Osteoblast (primary cell): Measurements from ENCODE around the gene DMD. TPM values are rescaled to one million over a fixed set of nuclear protein-coding genes. Genes with fewer than 3 reads are reported as not detected.

ENCODE experiments used
- DNase-seq: peaks from one replicate; pipeline ENCODE4 v3.0.0; 2011; ENCODE audit warnings: low spot score, mixed read lengths; ENCODE audit not compliant: insufficient read length; ENCODE audit errors: missing footprints
- H2AFZ ChIP-seq: 2 replicates; pipeline ENCODE4 v1.6.0; 2011; ENCODE audit warnings: mild to moderate bottlenecking, low read length
- H3K27ac ChIP-seq: 2 replicates; pipeline ENCODE4 v1.5.1; 2011; ENCODE audit warnings: mild to moderate bottlenecking, low read depth, low read length, moderate library complexity
- H3K27me3 ChIP-seq: 2 replicates; pipeline ENCODE4 v1.6.0; 2012; ENCODE audit warnings: mild to moderate bottlenecking, control low read depth, inconsistent platforms, low read length, moderate library complexity; ENCODE audit not compliant: insufficient read depth
- H3K36me3 ChIP-seq: 2 replicates; pipeline ENCODE4 v1.5.1; 2011; ENCODE audit warnings: mild to moderate bottlenecking, low read length, control low read depth, moderate library complexity; ENCODE audit not compliant: insufficient read depth
- H3K4me1 ChIP-seq: 2 replicates; pipeline ENCODE4 v1.5.1; 2011; ENCODE audit warnings: mild to moderate bottlenecking, low read length, control low read depth, moderate library complexity; ENCODE audit not compliant: insufficient read depth
- H3K4me2 ChIP-seq: 2 replicates; pipeline ENCODE4 v1.6.0; 2011; ENCODE audit warnings: mild to moderate bottlenecking, low read length; ENCODE audit not compliant: insufficient read depth
- H3K4me3 ChIP-seq: fragments of 200-600 bp; sonication (generic); 3 replicates; pipeline ENCODE4 v1.5.1; 2012; ENCODE audit warnings: mild to moderate bottlenecking, low read length, inconsistent platforms; ENCODE audit not compliant: insufficient read depth
- H3K79me2 ChIP-seq: 2 replicates; pipeline ENCODE4 v1.6.0; 2012; ENCODE audit warnings: mild to moderate bottlenecking, low read length, control low read depth, inconsistent platforms; ENCODE audit not compliant: insufficient read depth
- H3K9me3 ChIP-seq: 2 replicates; pipeline ENCODE4 v1.5.1; 2011; ENCODE audit warnings: low read depth, low read length, control low read depth
- H4K20me1 ChIP-seq: 2 replicates; pipeline ENCODE4 v1.6.0; 2012; ENCODE audit warnings: mild to moderate bottlenecking, low read length, control low read depth; ENCODE audit not compliant: insufficient read depth
- CTCF ChIP-seq: IDR thresholded peaks from 2 replicates; pipeline ENCODE4 v1.5.1; 2011; ENCODE audit warnings: mild to moderate bottlenecking, low read depth, low read length, moderate library complexity; ENCODE audit errors: extremely low read depth
- total RNA-seq: library from RNA; depleted of rRNA; stranded (reverse); fragments of >200 nt; gene quantifications from 2 replicates; pipeline ENCODE4 v1.2.3, GENCODE V29; 2012

The DMD gene
- total RNA-seq, 1 donor: 12.7 TPM

GRCh38 chrX:32480019-32480418 lies 731.3 kb downstream of the DMD start:
- DNase-seq: no peak
- no peaks in the 10 kb centered on the region for H3K79me2 ChIP-seq

GRCh38 chrX:32472364-32472763 lies 739.0 kb downstream of the DMD start:
- Histone ChIP-seq H3K9me3 (no peaks in the 10 kb centered on the region), H4K20me1 (no peaks in the 10 kb centered on the region), H3K4me1 (no peaks in the 10 kb centered on the region), H3K27ac (no peak overlapping the region), H3K4me2 (no peak overlapping the region), H3K36me3 (no peaks in the 10 kb centered on the region), H3K27me3 (no peaks in the 10 kb centered on the region), H3K4me3 (no peak overlapping the region), H3K79me2 (no peaks in the 10 kb centered on the region), H2AFZ (no peak overlapping the region)
- no peak for TF ChIP-seq CTCF
- DNase-seq: no peak

More at GRCh38 chrX:32480019-32480418, 731.3 kb downstream of the DMD start:
- H3K4me2 ChIP-seq: no peak overlapping the region
- no peaks in the 10 kb centered on the region for H3K36me3 ChIP-seq
- H3K27me3 ChIP-seq: no peaks in the 10 kb centered on the region
- no peak for TF ChIP-seq CTCF
- H3K4me3 ChIP-seq: no peak overlapping the region
- H3K9me3 ChIP-seq: peaks cover 3% of the 10 kb centered on the region
- H2AFZ ChIP-seq: no peak overlapping the region
- H3K4me1 ChIP-seq: no peaks in the 10 kb centered on the region
- H4K20me1 ChIP-seq: no peaks in the 10 kb centered on the region
- no peak overlapping the region for H3K27ac ChIP-seq

GRCh38 chrX:32455704-32456103 lies 755.6 kb downstream of the DMD start:
- Histone ChIP-seq H4K20me1 (no peaks in the 10 kb centered on the region), H3K27me3 (no peaks in the 10 kb centered on the region), H3K36me3 (no peaks in the 10 kb centered on the region), H2AFZ (no peak overlapping the region), H3K4me2 (no peak overlapping the region), H3K27ac (no peak overlapping the region), H3K4me3 (no peak overlapping the region), H3K4me1 (no peaks in the 10 kb centered on the region), H3K79me2 (no peaks in the 10 kb centered on the region), H3K9me3 (no peaks in the 10 kb centered on the region)
- no peak for DNase-seq
- no peak for TF ChIP-seq CTCF

- Histone ChIP-seq H3K9me3 (no peaks in the 10 kb centered on the region), H3K4me1 (no peaks in the 10 kb centered on the region), H3K36me3 (no peaks in the 10 kb centered on the region), H3K4me2 (no peak overlapping the region), H3K27ac (no peak overlapping the region), H3K79me2 (no peaks in the 10 kb centered on the region), H3K27me3 (no peaks in the 10 kb centered on the region), H2AFZ (no peak overlapping the region), H3K4me3 (no peak overlapping the region), H4K20me1 (no peaks in the 10 kb centered on the region)
- no peak for DNase-seq
- no peak for TF ChIP-seq CTCF
Measured at GRCh38 chrX:32451954-32452695, 759.2 kb downstream of the DMD start.
